ENCODE data around the gene SLC26A11. TPM values are rescaled to one million over a fixed set of nuclear protein-coding genes. Genes with fewer than 3 reads are reported as not detected.

Gene SLC26A11
- total and polyA plus RNA-seq, 2 of the 13 experiments (the other 11 are each of a cell fraction or from before 2014, with no cell fraction given) = 8.7 to 13.2 TPM

GRCh38 chr17:80187515-80187941, 32.7 kb upstream of the SLC26A11 start (continued):
- TF ChIP-seq NR0B2 (CRISPR knock-in tag; IDR thresholded peaks at IDR 0.05) (no peak), FOXK1 (CRISPR knock-in tag; IDR thresholded peaks at IDR 0.05; ENCODE audit: borderline replicate concordance, low read depth) (no peak), REL (CRISPR knock-in tag; conservative IDR thresholded peaks at IDR 0.05) (no peak), ZNF607 (CRISPR knock-in tag; IDR thresholded peaks at IDR 0.05; ENCODE audit: borderline replicate concordance) (no peak), ZNF878 (CRISPR knock-in tag; IDR thresholded peaks at IDR 0.05) (no peak), MTF2 (CRISPR knock-in tag; IDR thresholded peaks at IDR 0.05; ENCODE audit: borderline replicate concordance) (peak; percentile 69; the same call in 1 of the 2 replicates), ZNF841 (CRISPR knock-in tag; IDR thresholded peaks at IDR 0.05; ENCODE audit: borderline replicate concordance) (no peak), RBM22 (optimal IDR thresholded peaks at IDR 0.05; ENCODE audit: low read length) (no peak), THRA (CRISPR knock-in tag; IDR thresholded peaks at IDR 0.05; ENCODE audit: borderline replicate concordance) (no peak), CHD2 (IDR thresholded peaks at IDR 0.05; ENCODE audit: low read depth, low read length) (no peak), TFDP2 (CRISPR knock-in tag; IDR thresholded peaks at IDR 0.05) (no peak), ZNF543 (CRISPR knock-in tag; IDR thresholded peaks at IDR 0.05) (no peak), ZNF713 (CRISPR knock-in tag; IDR thresholded peaks at IDR 0.05) (no peak), MED1 (CRISPR knock-in tag; IDR thresholded peaks at IDR 0.05) (no peak), BORCS8-MEF2B (CRISPR knock-in tag; IDR thresholded peaks at IDR 0.05) (no peak), REXO4 (CRISPR knock-in tag; IDR thresholded peaks at IDR 0.05; ENCODE audit: borderline replicate concordance) (no peak), MXD3 (CRISPR knock-in tag; IDR thresholded peaks at IDR 0.05) (0 out of 2 replicates have a peak, but pooled peaks have one; percentile 34), KDM3A (CRISPR knock-in tag; IDR thresholded peaks at IDR 0.05; ENCODE audit: low read depth) (no peak), ZNF678 (CRISPR knock-in tag; IDR thresholded peaks at IDR 0.05) (no peak), TCF7 (IDR thresholded peaks at IDR 0.05; ENCODE audit: low read depth) (no peak), SNAI1 (CRISPR knock-in tag; IDR thresholded peaks at IDR 0.05; ENCODE audit: borderline replicate concordance) (no peak), ZSCAN30 (CRISPR knock-in tag; IDR thresholded peaks at IDR 0.05) (no peak), FOXC1 (CRISPR knock-in tag; IDR thresholded peaks at IDR 0.05; ENCODE audit: borderline replicate concordance) (0 out of 2 replicates have a peak, but pooled peaks have one; percentile 41), YEATS2 (CRISPR knock-in tag; IDR thresholded peaks at IDR 0.05; ENCODE audit: borderline replicate concordance) (no peak), GLI4 (CRISPR knock-in tag; IDR thresholded peaks at IDR 0.05; ENCODE audit: borderline replicate concordance) (no peak), TFDP1 (CRISPR knock-in tag; IDR thresholded peaks at IDR 0.05; ENCODE audit: borderline replicate concordance) (no peak), ZNF605 (CRISPR knock-in tag; IDR thresholded peaks at IDR 0.05) (no peak), ZNF749 (CRISPR knock-in tag; IDR thresholded peaks at IDR 0.05; ENCODE audit: borderline replicate concordance) (no peak), ZNF547 (CRISPR knock-in tag; IDR thresholded peaks at IDR 0.05) (no peak)

Measured in HepG2 (cell line).